ENCODE results near the gene TMEM89.

TMEM89 gene

DNA sequence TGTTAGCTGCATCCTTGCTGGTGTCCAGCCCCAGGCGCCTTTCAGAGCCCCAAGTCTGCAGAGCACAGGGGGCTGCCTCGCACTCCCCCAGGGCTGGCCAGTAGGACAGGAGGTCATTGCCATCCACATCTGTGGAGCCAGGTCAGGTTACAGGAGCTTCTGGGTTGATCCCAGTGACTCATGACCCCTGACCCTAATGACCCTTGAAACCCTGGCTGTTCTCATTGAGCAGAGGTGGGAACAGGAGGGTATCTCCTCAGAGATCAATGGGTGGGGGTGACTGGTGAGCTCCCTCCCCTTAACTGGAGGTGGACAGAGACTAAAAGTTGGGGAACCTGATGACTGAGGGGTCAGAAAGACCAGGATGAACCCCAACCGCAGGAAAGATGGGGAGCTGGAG, 19.8 kb upstream of the TMEM89 start:
- no peak for DNase-seq

- no peak for DNase-seq
Observed at GRCh38 chr3:48639944-48640606, 18.5 kb upstream of the TMEM89 start.

- no peak for DNase-seq
Observed at GRCh38 chr3:48637305-48637704, 15.7 kb upstream of the TMEM89 start.

DNA sequence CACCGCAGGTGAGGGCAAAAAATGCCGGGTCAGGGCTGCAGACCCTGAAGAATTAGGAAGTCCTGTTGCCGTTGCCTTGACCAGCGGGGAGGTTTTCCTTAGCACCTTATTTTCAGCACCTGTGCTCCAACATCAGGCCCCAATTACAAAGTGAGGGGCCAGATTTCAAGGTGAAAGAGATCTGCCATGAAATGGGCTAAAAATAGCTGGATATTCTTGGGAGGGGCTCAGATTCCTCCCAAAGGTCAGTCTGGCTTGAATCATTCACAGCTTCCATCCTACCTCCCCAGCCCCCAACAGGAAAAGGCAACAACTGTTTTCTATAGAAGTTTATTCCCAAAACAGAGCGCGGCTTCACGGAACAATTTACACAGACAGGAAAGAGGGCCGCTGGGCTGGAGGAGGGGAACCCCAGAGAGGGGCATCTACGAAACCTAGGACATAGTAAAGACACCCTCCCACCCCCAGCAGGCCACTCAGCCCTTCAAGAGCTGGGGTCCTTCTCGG, 14.6 kb upstream of the TMEM89 start:
- DNase-seq, result no peak

DNA sequence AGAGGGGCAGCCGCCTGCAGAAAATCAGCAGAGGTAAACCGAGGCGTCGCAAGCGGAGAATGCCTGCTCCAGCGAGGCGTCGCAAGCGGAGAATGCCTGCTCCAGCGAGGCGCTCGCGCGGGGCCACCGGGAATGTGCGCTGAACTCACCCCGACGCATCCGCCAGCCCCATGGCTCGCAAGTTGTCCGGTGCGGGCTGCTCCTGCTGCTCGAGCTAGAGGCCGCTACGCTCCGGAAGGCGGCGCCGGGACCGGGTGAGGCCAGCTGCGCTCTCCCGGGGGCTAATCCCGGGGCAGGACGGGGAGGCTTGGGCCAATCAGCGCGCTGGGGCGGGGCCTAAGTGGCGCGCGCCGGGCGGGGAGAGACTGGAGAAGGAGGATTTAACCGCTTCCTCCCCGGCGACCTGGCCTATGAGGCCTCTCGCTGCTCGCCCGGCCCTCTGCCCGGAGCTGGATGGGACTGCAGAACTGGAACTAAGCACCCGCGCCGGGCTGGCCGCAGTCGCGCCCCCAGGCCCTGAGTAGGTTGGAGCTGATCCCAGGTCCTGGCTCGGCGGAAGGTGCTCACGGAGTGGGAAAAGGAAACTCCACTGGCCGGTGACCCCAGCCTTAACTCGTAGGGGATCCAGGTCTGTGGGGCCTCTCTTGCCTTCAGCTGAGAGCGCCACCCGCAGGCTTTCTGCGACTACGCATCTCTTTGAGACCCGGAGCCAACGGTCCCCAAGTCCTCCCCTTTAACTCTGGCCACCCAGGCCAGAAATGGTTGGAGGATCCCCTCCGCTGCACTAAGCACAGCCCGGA, 13.9 kb upstream of the TMEM89 start, which contains the start of gene SLC26A6:
Gene SLC26A6, minus strand, starts transcription at position 240 of the 800 bp plus-strand sequence. Its CDS starts 68 bp downstream, at position 172.
- DNase-seq, result peak; percentile 97

DNA sequence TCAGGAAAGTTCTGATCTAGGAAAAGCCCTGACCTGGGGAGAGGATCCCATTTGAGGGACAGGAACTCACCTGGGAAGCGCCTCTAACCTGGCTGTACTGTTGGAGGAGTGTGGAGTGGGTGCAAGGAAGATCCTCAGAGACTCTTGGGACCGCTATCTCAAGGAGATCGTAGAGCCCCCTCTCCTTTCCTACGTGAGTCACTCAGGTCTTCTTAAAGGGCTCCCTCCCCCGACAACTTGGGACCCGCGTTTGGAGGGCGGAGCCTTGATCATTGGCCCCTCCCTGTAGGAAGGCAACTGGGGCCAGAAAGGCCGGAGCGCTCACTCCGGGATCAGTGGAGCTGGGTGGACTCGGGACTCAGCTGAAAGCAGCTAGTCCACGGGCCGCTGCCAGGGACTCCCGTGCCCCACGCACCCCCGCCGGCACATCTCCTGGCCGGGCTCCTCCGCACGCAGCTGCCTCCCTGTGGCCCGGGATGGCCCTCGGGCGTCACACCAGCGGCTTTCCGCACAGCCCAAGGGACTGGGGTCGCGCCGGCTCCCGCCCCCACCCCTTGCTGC, 13.2 kb upstream of the TMEM89 start:
- DNase-seq, result peak; percentile 6

- DNase-seq, result no peak
Observed at GRCh38 chr3:48633743-48634142, 12.2 kb upstream of the TMEM89 start.

- no peak for DNase-seq
Observed at GRCh38 chr3:48633256-48633655, 11.7 kb upstream of the TMEM89 start.

DNA sequence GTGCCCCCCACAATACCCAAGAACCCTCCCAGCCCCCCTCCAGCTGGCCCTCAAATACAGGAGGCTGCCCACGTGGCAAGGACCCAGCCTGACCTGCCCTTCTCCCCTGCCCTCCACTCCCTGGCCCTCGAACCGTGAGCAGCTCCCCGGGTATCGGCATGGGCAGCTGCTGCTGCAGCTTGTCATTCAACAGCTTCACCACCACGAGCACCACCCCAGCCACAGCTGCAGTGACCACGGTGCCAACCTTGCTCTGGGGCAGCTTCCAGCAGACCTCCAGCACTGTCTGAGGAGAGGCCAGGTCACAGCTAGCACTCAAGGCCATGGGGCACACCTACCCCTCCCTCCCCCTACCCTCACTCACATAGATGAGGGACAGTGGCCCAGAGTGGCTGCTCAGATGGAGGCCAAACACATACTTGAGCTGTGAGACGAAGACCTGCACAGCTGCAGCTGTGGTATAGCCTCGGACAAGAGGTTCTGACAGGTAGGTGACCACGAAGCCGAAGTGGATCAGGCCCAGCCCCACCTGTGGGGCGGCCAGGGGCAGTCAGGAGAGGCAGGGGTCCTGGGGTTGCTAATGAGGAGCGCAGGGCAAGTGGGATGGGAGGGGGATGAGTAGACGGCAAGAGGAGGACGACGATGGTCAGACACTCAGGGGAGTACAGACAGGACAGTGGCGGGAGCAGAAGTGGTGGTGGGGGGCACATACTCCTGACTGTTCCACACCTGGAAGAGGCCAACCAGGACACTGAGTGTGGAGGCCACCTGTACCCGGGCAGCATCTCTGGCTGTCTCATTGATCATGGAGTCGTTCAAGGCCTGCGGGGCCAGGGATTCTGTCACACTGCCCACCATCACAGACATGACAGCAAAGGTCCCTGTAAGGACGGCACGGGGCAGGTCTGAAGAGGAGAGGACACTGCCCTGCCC, 10.2 kb upstream of the TMEM89 start:
- no peak for DNase-seq

- no peak for DNase-seq
Observed at GRCh38 chr3:48630833-48631232, 9.3 kb upstream of the TMEM89 start.

- DNase-seq, result no peak
Observed at GRCh38 chr3:48630407-48630806, 8.8 kb upstream of the TMEM89 start.

DNA sequence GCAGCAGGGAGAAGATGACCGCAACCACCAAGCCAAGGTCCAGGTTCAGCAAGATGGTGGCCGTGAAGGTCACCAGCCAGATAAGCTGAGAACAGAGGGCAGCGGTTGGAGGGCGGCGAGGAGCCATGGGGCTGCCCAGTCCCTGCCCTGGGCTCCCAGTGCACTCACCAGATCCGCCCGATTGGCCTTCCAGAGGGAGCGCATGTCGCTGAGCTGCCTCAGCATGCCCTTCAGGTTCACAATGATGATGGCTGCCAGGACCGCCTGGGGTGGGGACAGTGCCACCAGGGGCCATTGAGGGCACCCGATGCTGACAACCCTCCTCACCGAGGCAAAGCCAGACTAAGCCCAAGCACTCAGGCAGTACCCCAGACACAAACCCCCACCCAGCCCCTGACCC, 8.3 kb upstream of the TMEM89 start:
- no peak for DNase-seq

- no peak for DNase-seq
Observed at GRCh38 chr3:48628277-48629017, 6.9 kb upstream of the TMEM89 start.

DNA sequence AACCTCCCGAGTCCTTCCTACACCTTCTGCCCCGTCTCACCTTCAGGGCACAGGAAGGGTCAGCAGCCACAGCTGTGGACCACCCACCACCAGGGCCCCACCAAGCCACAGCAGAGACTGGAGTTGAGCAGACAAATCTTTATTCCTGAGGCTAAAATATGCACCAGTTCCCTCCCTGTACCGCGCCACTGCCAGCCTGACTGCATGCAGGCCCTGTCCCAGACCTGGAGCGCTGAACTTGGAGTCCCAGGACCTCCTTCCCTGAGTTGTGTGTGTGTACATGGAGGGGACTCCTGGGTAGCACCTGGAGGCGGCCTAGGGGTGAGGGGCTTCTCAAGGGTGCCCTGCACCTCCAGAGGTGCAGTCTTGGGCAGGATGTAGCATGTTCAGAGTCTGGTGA, 4.0 kb upstream of the TMEM89 start:
- DNase-seq, result no peak

- no peak for DNase-seq
Observed at GRCh38 chr3:48624767-48625166, 3.2 kb upstream of the TMEM89 start.

GRCh38 chr3:48623851-48624547, 2.4 kb upstream of the TMEM89 start:
- no peak for DNase-seq

GRCh38 chr3:48619541-48620524, 1.7 kb downstream of the TMEM89 start:
- DNase-seq, result no peak

GRCh38 chr3:48617559-48617958, 4.0 kb downstream of the TMEM89 start:
- no peak for DNase-seq

- DNase-seq, result no peak
Observed at GRCh38 chr3:48614044-48614443, 7.5 kb downstream of the TMEM89 start.

GRCh38 chr3:48612309-48612708, 9.3 kb downstream of the TMEM89 start:
- no peak for DNase-seq
